Measurements from ENCODE around the gene PRKCH. TPM values are rescaled to one million over a fixed set of nuclear protein-coding genes. Genes with fewer than 3 reads are reported as not detected.

The PRKCH gene
- total and polyA plus RNA-seq, 10 of the 15 experiments (the other 5 are each of a cell fraction or from before 2014, with no cell fraction given): 10.7 to 140 (median 33.2) TPM

GRCh38 chr14:61418746-61419145, 97.4 kb downstream of the PRKCH start (continued):
- TF ChIP-seq ATF2 (IDR thresholded peaks at IDR 0.05; ENCODE audit: low read length) (no peak), USF2 (IDR thresholded peaks at IDR 0.05; ENCODE audit: borderline replicate concordance, low read depth, low read length) (no peak), RCOR1 (conservative IDR thresholded peaks at IDR 0.05; ENCODE audit: low read depth, low read length) (no peak), POLR2AphosphoS5 (IDR thresholded peaks at IDR 0.05; ENCODE audit: low read length) (no peak), HSF1 (IDR thresholded peaks at IDR 0.05; ENCODE audit: low read depth, low read length) (no peak)

- Histone ChIP-seq H3K79me2 (ENCODE audit: control insufficient read depth, insufficient read depth, low read length) (peaks cover 57% of the 10 kb centered on the region), H2AFZ (ENCODE audit: control insufficient read depth, low read depth, low read length) (no peak overlapping the region), H3K9me3 (replicated peaks; ENCODE audit: control insufficient read depth, insufficient read depth, low read length) (peaks cover 10% of the 10 kb centered on the region; the same call in 2 of the 3 replicates), H3K4me1 (ENCODE audit: control insufficient read depth, insufficient read depth, low read length) (peaks cover 15% of the 10 kb centered on the region), H3K4me3 (no peak overlapping the region), H3K27ac (ENCODE audit: control insufficient read depth, insufficient read depth) (no peak overlapping the region), H3K4me2 (ENCODE audit: control insufficient read depth, insufficient read depth) (no peak overlapping the region), H3K36me3 (ENCODE audit: control insufficient read depth in 2 of 2, insufficient read depth in 2 of 2, low read length in 1 of 2) (peaks cover 2 to 3% of the 10 kb centered on the region in 2 experiments; a peak in 3 of 4 replicates), H3K27me3 (replicated peaks in 1 of 2; ENCODE audit: control insufficient read depth in 2 of 2, insufficient read depth in 2 of 2, low read length in 1 of 2) (no peaks in the 10 kb centered on the region), H4K20me1 (ENCODE audit: control insufficient read depth, insufficient read depth) (no peaks in the 10 kb centered on the region), H3K9ac (ENCODE audit: control insufficient read depth, insufficient read depth, low read length) (no peak overlapping the region)
- no TSS peak for BruUV-seq (replicated peaks)
- CTCF ChIA-PET: no interaction called here
- SMC1A ChIA-PET (ENCODE audit: uncharacterized antibody, unreplicated experiment): interaction anchor here (0.8 to 3.0 kb wide), 4 partner anchors 10 to 42 kb away, joined by 3 to 14 read pairs (median 5); no protein-coding TSS in a partner anchor
- ATAC-seq (no peak), FAIRE-seq (no peak), DNase-seq (ENCODE audit: low read depth, low spot score) (no peak)
- RAD21 ChIA-PET (ENCODE audit: unreplicated experiment): no interaction called here
- POLR2A ChIA-PET: no interaction called here
- intact Hi-C loops (cut with micrococcal nuclease; ENCODE audit: unreplicated experiment) (no loop called here), in situ Hi-C loops (cut with MboI) (no loop called here)
- no peak for TF ChIP-seq ETV6 (conservative IDR thresholded peaks at IDR 0.05 in 1 of 2, IDR thresholded peaks at IDR 0.05 in 1 of 2; ENCODE audit: borderline replicate concordance in 1 of 2, low read depth in 1 of 2)
- TF ChIP-seq MXI1 (IDR thresholded peaks at IDR 0.05; ENCODE audit: low read depth, low read length): no peak
- TF ChIP-seq DPF2 (IDR thresholded peaks at IDR 0.05): no peak
- TF ChIP-seq PRDM15 (CRISPR knock-in tag; IDR thresholded peaks at IDR 0.05): no peak
- no peak for TF ChIP-seq PAX5 (IDR thresholded peaks at IDR 0.05; ENCODE audit: borderline replicate concordance, low read depth, low read length)
- TF ChIP-seq ATF7 (IDR thresholded peaks at IDR 0.05; ENCODE audit: low read depth): no peak
- no peak for TF ChIP-seq RAD21 (IDR thresholded peaks at IDR 0.05; ENCODE audit: insufficient read depth, low read depth, low read length)
- no peak for TF ChIP-seq SUPT20H (IDR thresholded peaks at IDR 0.05; ENCODE audit: borderline replicate concordance, control insufficient read depth, low read depth, low read length)
Observed at GRCh38 chr14:61419201-61419600, 97.8 kb downstream of the PRKCH start.

Measured in GM12878 (cell line).